Upper lobe of right lung (tissue), 1 donor: ENCODE results near the gene ZC3H7B. TPM values are rescaled to one million over a fixed set of nuclear protein-coding genes. Genes with fewer than 3 reads are reported as not detected.
"Not testable (repeated sequence)": the region's sequence is repeated elsewhere in the genome, so short reads cannot be mapped to it uniquely, and the experiment has no call there.

ENCODE experiments used
- ATAC-seq: fragments of 200-7000 bp; cut with Tn5 transposase; one replicate; pipeline ENCODE4 v1.9.1; 2020; ENCODE audit warnings: mild to moderate bottlenecking, moderate library complexity
- DNase-seq: peaks from one replicate; pipeline ENCODE4 v3.0.0-alpha.2; 2020
- H3K27ac ChIP-seq: fragments of 200-600 bp; one replicate; pipeline ENCODE4 v1.8.0; 2022
- H3K27me3 ChIP-seq: fragments of 200-600 bp; one replicate; pipeline ENCODE4 v1.8.0; 2022; ENCODE audit warnings: mild to moderate bottlenecking
- H3K36me3 ChIP-seq: fragments of 200-600 bp; one replicate; pipeline ENCODE4 v1.8.0; 2022
- H3K4me1 ChIP-seq: fragments of 200-600 bp; one replicate; pipeline ENCODE4 v1.8.0; 2022
- H3K4me3 ChIP-seq: fragments of 200-600 bp; one replicate; pipeline ENCODE4 v1.8.0; 2022; ENCODE audit warnings: mild to moderate bottlenecking
- H3K9me3 ChIP-seq: fragments of 200-600 bp; one replicate; pipeline ENCODE4 v1.8.0; 2022
- CTCF ChIP-seq: fragments of 200-600 bp; IDR thresholded peaks from one replicate; pipeline ENCODE4 v1.8.0; 2022; ENCODE audit warnings: antibody characterized with exemption
- intact Hi-C: fragments of 100-400 bp; cut with DNase I; formaldehyde crosslinking; loops from one replicate; pipeline ENCODE4 v1.11.0; 2022
- total RNA-seq: library from RNA; stranded (reverse); fragmentation: NEBNext Ultra II Directional; extraction: Animal tissue kit (Norgen Biotek cat#: 25700); gene quantifications from one replicate; pipeline ENCODE4 v1.2.1, GENCODE V29; 2021
- donor health status: DM: no; HTN: yes; CAD: no; lungs with severe emphysema.

The ZC3H7B gene
- total RNA-seq, 1 donor from 2014 or later: 70.3 TPM

GRCh38 chr22:41401781-41402648 is 100.7 kb downstream of the ZC3H7B start:
- Histone ChIP-seq H3K27me3 (no peaks in the 10 kb centered on the region), H3K9me3 (no peaks in the 10 kb centered on the region), H3K27ac (no peak overlapping the region), H3K36me3 (peaks cover 21% of the 10 kb centered on the region), H3K4me3 (no peak overlapping the region), H3K4me1 (peaks cover 17% of the 10 kb centered on the region)
- intact Hi-C loops: loop anchor here (5.0 to 10.0 kb wide), 2 partner anchors 125 to 193 kb away; no protein-coding TSS in a partner anchor
- TF ChIP-seq CTCF: no peak
- ATAC-seq: peak; percentile 51
- peak; percentile 86 for DNase-seq

DNA sequence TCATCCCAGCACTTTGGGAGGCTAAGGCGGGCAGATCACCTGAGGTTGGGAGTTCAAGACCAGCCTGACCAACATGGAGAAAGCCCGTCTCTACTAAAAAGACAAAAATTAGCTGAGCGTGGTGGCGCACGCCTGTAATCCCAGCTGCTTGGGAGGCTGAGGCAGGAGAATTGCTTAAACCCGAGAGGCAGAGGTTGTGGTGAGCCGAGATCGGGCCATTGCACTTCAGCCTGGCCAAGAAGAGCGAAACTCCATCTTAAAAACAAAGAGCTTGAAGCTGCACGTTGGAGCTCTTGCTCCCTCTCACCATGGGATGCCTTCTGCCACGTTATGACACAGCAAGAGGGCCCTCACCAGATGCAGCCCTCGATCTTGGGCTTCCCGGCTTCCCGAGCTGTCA is 101.5 kb downstream of the ZC3H7B start:
- not testable (repeated sequence) for H3K4me3 ChIP-seq, DNase-seq, ATAC-seq, H3K27ac ChIP-seq, H3K27me3 ChIP-seq, H3K9me3 ChIP-seq
- Histone ChIP-seq H3K4me1 (peaks cover 17% of the 10 kb centered on the region), H3K36me3 (peaks cover 12% of the 10 kb centered on the region)
- intact Hi-C loops: loop anchor here (5.0 to 10.0 kb wide), 2 partner anchors 124 to 192 kb away; no protein-coding TSS in a partner anchor

DNA sequence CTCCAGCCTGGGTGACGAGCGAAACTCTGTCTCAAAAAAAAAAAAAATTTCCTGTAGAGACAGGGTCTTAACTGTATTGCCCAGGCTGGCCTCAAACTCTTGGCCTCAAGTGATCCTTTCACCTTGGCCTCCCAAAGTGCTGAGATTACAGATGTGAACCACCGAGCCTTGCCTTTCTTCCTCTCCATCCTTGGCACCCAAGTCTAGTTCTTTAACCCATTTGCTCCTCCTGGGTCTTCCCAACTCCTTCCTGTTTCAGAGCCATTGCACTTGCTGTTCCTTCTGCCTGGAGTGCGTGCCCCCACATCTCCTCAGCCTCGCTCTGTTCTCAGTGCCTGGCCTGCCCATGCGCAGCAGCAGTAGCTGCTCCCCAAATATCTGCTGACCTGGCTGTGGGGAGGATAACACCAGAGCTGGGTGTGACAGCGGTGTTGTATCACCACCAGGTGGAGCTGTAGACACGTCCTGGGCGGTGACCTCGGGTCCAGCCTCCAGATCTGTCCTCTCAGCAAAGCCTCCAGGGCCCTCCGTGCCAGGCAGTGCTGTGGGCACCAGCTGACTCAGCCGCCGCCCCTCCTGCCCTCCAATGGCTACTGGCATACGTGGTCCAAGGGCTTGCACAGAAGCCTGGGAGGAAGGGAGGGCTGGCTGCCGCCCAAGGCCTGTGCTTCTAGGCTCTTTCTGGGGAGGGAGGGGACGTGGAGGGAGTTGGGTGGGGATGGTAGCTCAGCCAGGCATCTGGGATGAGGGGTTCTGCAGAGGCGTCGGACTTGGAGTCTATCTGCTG is 102.4 kb downstream of the ZC3H7B start:
- no peaks in the 10 kb centered on the region for H3K27me3 ChIP-seq
- no peaks in the 10 kb centered on the region for H3K9me3 ChIP-seq
- ATAC-seq (peak; percentile 98), DNase-seq (peak; percentile 94)
- H3K4me3 ChIP-seq: no peak overlapping the region
- peaks cover 4% of the 10 kb centered on the region for H3K36me3 ChIP-seq
- H3K4me1 ChIP-seq: peaks cover 17% of the 10 kb centered on the region
- intact Hi-C loops: loop anchor here (5.0 to 10.0 kb wide), 2 partner anchors 124 to 191 kb away; no protein-coding TSS in a partner anchor
- peak; percentile 96 for TF ChIP-seq CTCF
- H3K27ac ChIP-seq: no peak overlapping the region

DNA sequence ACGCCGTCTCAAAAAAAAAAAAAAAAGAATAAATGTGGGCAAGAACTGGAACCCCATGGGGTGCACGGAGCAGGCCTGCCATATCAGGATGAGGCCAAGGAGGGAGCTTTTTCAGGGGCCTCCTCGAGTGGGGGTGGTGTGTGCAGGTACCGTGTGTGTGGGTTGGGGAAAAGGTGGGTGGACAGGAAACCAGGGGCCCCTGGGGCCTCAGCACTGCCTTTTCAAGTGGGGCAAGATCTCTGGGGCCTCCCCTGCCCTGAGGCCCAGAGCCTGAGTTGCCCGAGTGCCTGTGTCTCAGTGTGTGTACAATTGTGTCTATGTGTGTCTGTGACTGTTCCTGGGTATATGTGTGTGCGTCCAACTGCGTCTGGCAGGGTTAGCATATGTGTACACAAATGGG is 104.3 kb downstream of the ZC3H7B start:
- Histone ChIP-seq H3K9me3 (no peaks in the 10 kb centered on the region), H3K27me3 (no peaks in the 10 kb centered on the region), H3K4me3 (no peak overlapping the region), H3K36me3 (no peaks in the 10 kb centered on the region), H3K4me1 (peaks cover 26% of the 10 kb centered on the region), H3K27ac (no peak overlapping the region)
- no peak for TF ChIP-seq CTCF
- ATAC-seq: no peak
- intact Hi-C loops: loop anchor here (10.0 kb wide), 1 partner anchor 189 kb away; no protein-coding TSS in a partner anchor
- no peak for DNase-seq

DNA sequence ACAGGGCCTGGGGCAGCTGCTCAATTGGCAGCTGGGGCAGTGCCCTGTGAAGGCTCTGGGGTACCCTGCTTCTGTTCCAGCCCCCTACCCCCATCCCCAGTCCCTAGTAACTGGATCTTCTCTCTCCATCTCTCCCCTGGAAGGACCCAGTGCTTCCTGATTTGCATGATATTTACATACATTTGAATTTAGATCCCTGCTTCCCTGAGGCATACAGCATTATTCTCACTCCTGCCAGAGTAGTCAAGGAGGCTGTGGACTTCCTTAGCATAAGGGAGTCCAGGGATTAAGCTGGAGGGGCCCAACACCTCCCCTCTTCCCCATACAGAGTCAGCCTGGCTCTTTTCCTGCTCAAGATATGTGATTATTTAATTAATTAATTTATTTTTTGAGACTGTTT is 105.1 kb downstream of the ZC3H7B start:
- peaks cover 34% of the 10 kb centered on the region for H3K4me1 ChIP-seq
- intact Hi-C loops: loop anchor here (10.0 kb wide), 1 partner anchor 188 kb away; no protein-coding TSS in a partner anchor

More for the DNA sequence above, 105.1 kb downstream of the ZC3H7B start:
- no peaks in the 10 kb centered on the region for H3K36me3 ChIP-seq
- H3K27me3 ChIP-seq: no peaks in the 10 kb centered on the region
- ATAC-seq (no peak), DNase-seq (no peak)
- no peak overlapping the region for H3K27ac ChIP-seq
- no peak for TF ChIP-seq CTCF
- no peaks in the 10 kb centered on the region for H3K9me3 ChIP-seq
- H3K4me3 ChIP-seq: no peak overlapping the region
